GM19238 (cell line): ENCODE measurements around the gene REXO4.
"Not testable (repeated sequence)": the region's sequence is repeated elsewhere in the genome, so short reads cannot be mapped to it uniquely, and the experiment has no call there.

Experiments
- DNase-seq: peaks from one replicate; pipeline ENCODE4 v3.0.0; 2011; ENCODE audit warnings: low spot score; ENCODE audit not compliant: insufficient read length

The REXO4 gene

GRCh38 chr9:133421615-133422542 lies 4.1 kb upstream of the REXO4 start, which contains the start of gene ADAMTS13:
ADAMTS13 (plus strand) TSS chr9:133422367; CDS start chr9:133422444, 77 bp downstream.
- peak; percentile 44 for DNase-seq

- DNase-seq = peak; percentile 76
Measured at GRCh38 chr9:133420392-133420827, 2.6 kb upstream of the REXO4 start.

- DNase-seq = no peak
Measured at GRCh38 chr9:133419005-133419404, 1.2 kb upstream of the REXO4 start.

GRCh38 chr9:133415170-133415569 lies 2.6 kb downstream of the REXO4 start:
- DNase-seq = no peak

- DNase-seq = no peak
Measured at GRCh38 chr9:133408042-133408441, 9.8 kb downstream of the REXO4 start.

GRCh38 chr9:133406480-133407307 lies 11.1 kb downstream of the REXO4 start:
- DNase-seq = peak; percentile 73

GRCh38 chr9:133405508-133406438 lies 12.0 kb downstream of the REXO4 start:
- no peak for DNase-seq

- DNase-seq = no peak
Measured at GRCh38 chr9:133404454-133405002, 13.3 kb downstream of the REXO4 start.

- DNase-seq = no peak
Measured at GRCh38 chr9:133403766-133404453, 13.9 kb downstream of the REXO4 start.

- no peak for DNase-seq
Measured at GRCh38 chr9:133402689-133403088, 15.1 kb downstream of the REXO4 start.

- no peak for DNase-seq
Measured at GRCh38 chr9:133401588-133401987, 16.2 kb downstream of the REXO4 start.

- no peak for DNase-seq
Measured at GRCh38 chr9:133400292-133400691, 17.5 kb downstream of the REXO4 start.

- no peak for DNase-seq
Measured at GRCh38 chr9:133397895-133398294, 19.9 kb downstream of the REXO4 start.

GRCh38 chr9:133397370-133397769 lies 20.4 kb downstream of the REXO4 start:
- DNase-seq = no peak

GRCh38 chr9:133396952-133397351 lies 20.9 kb downstream of the REXO4 start:
- no peak for DNase-seq

- DNase-seq = no peak
Measured at GRCh38 chr9:133394687-133395271, 23.0 kb downstream of the REXO4 start.

- no peak for DNase-seq
Measured at GRCh38 chr9:133393399-133393798, 24.4 kb downstream of the REXO4 start.

GRCh38 chr9:133392308-133392707 lies 25.5 kb downstream of the REXO4 start:
- DNase-seq = not testable (repeated sequence)

- not testable (repeated sequence) for DNase-seq
Measured at GRCh38 chr9:133391449-133391848, 26.4 kb downstream of the REXO4 start.

GRCh38 chr9:133390713-133391112 lies 27.1 kb downstream of the REXO4 start:
- DNase-seq = no peak
